Measurements from ENCODE around the gene KIRREL1. TPM values are rescaled to one million over a fixed set of nuclear protein-coding genes. Genes with fewer than 3 reads are reported as not detected.

KIRREL1 gene
- total RNA-seq, 1 experiment from 2014 or later, result 30.5 TPM

GRCh38 chr1:158005224-158005623 lies 11.8 kb downstream of the KIRREL1 start:
- no peak overlapping the region for H2BK15ac ChIP-seq (ENCODE audit: low read depth, low read length)
- Mint-ChIP-seq H3K27ac (peak overlapping the region in 2 of 3 experiments; percentile 8 to 28; a peak in 3 of 7 replicates), H3K9me3 (no peaks in the 10 kb centered on the region; a peak in 1 of 5 replicates), H3K4me1 (peaks cover 78 to 86% of the 10 kb centered on the region in 2 experiments), H3K4me3 (no peak overlapping the region), H3K36me3 (ENCODE audit: insufficient read depth in 1 of 3, low read depth in 3 of 3) (peaks cover 0 to 4% (median 2%) of the 10 kb centered on the region in 3 experiments; a peak in 3 of 7 replicates), H3K27me3 (ENCODE audit: low read depth) (no peaks in the 10 kb centered on the region)
- no peak overlapping the region for H3K14ac ChIP-seq (ENCODE audit: insufficient read depth, low read length)
- no peak overlapping the region for H2AK5ac ChIP-seq (ENCODE audit: insufficient read length, low read length)
- H3K9me3 ChIP-seq (ENCODE audit: control insufficient read depth, low read depth, low read length), result no peaks in the 10 kb centered on the region
- no peak overlapping the region for H2BK12ac ChIP-seq (ENCODE audit: insufficient read length, low read depth, low read length)
- no peak overlapping the region for H2AFZ ChIP-seq (ENCODE audit: low read length)
- H2BK20ac ChIP-seq (ENCODE audit: low read depth, low read length, poor library complexity, severe bottlenecking), result no peak overlapping the region
- no peaks in the 10 kb centered on the region for H3K27me3 ChIP-seq (ENCODE audit: insufficient read depth, low read length)
- DNase-seq, result no peak
- H3K18ac ChIP-seq (ENCODE audit: insufficient read length, low read depth, low read length), result no peak overlapping the region
- H3K9ac ChIP-seq (ENCODE audit: extremely low read depth, insufficient read length, low read length), result no peak overlapping the region
- H4K20me1 ChIP-seq (ENCODE audit: control insufficient read depth, insufficient read depth, insufficient read length), result no peaks in the 10 kb centered on the region
- no CpG with 5 or more reads among the region's 2 CpGs for WGBS (ENCODE audit: extremely low coverage, insufficient read length, low lambda C conversion rate)
- H3K56ac ChIP-seq (ENCODE audit: insufficient read length, low read depth, low read length), result no peak overlapping the region
- no peak for TF ChIP-seq CTCF (conservative IDR thresholded peaks at IDR 0.05)
- H3K79me1 ChIP-seq (ENCODE audit: insufficient read depth, low read depth, low read length, poor library complexity, severe bottlenecking), result no peaks in the 10 kb centered on the region
- H3T11ph ChIP-seq (ENCODE audit: low read length), result no peak overlapping the region
- H3K23ac ChIP-seq (ENCODE audit: insufficient read length, low read depth, low read length), result no peak overlapping the region
- H3K79me2 ChIP-seq (ENCODE audit: insufficient read depth, low read length), result peaks cover 9% of the 10 kb centered on the region; the same call in 1 of the 2 replicates
- H3K4me1 ChIP-seq (ENCODE audit: insufficient read depth, low read length), result peaks cover 27% of the 10 kb centered on the region; the same call in 1 of the 2 replicates
- no peak overlapping the region for H4K91ac ChIP-seq (ENCODE audit: insufficient read length, low read depth, low read length)
- no peak overlapping the region for H4K5ac ChIP-seq (ENCODE audit: insufficient read length, low read depth, low read length)
- H3K4ac ChIP-seq (ENCODE audit: low read depth, low read length), result no peak overlapping the region
- no peaks in the 10 kb centered on the region for H3K23me2 ChIP-seq (ENCODE audit: insufficient read length, low read depth, low read length, poor library complexity, severe bottlenecking)
- H2BK120ac ChIP-seq (ENCODE audit: low read depth, low read length, poor library complexity, severe bottlenecking), result no peak overlapping the region
- no peak overlapping the region for H3K27ac ChIP-seq (ENCODE audit: insufficient read length, low read depth, low read length)
- H4K8ac ChIP-seq (replicated peaks; ENCODE audit: insufficient read length, low read depth, low read length), result no peak overlapping the region
- no peak overlapping the region for H2BK5ac ChIP-seq (ENCODE audit: insufficient read length, low read length)
- H3K4me2 ChIP-seq (ENCODE audit: insufficient read depth, insufficient read length, low read length), result no peak overlapping the region

Data from H9 (cell line).